ENCODE results near the gene TRIOBP. TPM values are rescaled to one million over a fixed set of nuclear protein-coding genes. Genes with fewer than 3 reads are reported as not detected.

TRIOBP gene
- total RNA-seq, 1 donor from 2014 or later: 156 TPM

DNA sequence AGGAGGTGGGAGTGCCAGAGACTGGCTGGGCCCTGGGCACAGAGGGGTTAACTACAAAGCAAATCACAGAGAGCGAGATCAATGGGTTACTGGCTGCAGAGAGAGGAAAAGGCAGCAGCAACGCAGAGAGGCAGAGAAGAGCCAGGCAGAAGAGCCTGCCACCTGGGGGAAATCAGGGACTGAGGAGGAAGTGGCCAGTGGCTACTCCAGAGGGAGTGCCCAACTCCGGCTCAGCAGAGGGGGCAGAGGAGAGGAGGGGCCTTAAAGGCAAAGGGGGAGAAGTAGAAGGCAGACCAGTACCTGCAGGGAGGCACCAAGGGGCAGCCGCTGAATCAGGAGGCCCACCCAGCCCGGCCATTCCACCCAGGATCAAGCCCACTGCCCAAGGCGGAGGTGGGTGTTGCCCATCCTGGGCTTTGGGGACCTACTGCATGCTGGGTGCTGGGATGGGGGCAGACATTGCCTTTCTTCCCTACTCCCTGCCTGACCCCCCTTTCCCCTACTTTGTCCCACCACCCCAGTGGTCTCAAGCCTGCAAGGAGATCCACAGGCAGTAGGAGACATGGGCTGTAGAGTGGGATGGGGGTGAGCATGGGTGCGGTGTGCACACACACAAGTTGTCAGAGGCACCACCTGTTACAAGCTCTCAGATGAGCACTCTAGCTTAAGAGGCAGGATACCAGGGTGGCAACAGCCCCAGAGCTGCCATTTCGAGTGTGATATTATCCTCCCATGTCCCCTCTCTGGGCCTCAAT lies 125.4 kb downstream of the TRIOBP start:
- DNase-seq (ENCODE audit: low read depth in 2 of 2): no peak

GRCh38 chr22:37823134-37823985 lies 126.5 kb downstream of the TRIOBP start, which contains the start of gene GALR3:
Gene GALR3 (plus strand): TSS chr22:37823382. CDS start chr22:37823407, 25 bp downstream.
- no peak for DNase-seq (ENCODE audit: low read depth in 2 of 2)

DNA sequence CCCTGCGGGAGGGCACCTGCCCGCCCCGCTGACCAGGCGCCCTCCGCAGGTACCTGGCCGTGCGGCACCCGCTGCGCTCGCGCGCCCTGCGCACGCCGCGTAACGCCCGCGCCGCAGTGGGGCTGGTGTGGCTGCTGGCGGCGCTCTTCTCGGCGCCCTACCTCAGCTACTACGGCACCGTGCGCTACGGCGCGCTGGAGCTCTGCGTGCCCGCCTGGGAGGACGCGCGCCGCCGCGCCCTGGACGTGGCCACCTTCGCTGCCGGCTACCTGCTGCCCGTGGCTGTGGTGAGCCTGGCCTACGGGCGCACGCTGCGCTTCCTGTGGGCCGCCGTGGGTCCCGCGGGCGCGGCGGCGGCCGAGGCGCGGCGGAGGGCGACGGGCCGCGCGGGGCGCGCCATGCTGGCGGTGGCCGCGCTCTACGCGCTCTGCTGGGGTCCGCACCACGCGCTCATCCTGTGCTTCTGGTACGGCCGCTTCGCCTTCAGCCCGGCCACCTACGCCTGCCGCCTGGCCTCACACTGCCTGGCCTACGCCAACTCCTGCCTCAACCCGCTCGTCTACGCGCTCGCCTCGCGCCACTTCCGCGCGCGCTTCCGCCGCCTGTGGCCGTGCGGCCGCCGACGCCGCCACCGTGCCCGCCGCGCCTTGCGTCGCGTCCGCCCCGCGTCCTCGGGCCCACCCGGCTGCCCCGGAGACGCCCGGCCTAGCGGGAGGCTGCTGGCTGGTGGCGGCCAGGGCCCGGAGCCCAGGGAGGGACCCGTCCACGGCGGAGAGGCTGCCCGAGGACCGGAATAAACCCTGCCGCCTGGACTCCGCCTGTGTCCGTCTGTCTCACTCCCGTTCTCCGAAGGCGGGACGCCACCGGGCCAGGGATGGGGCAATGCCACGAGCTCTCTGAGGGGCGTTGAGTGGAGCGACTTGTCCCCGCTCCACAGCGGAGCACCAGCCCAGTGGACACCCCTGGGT lies 128.1 kb downstream of the TRIOBP start:
- DNase-seq (ENCODE audit: low read depth in 2 of 2): peak; percentile 62 to 79

Other genes with a start within 250 kb of the TRIOBP start
- gene MFNG, start 210.7 kb upstream of the TRIOBP start, total RNA-seq: 89.8 and 137 TPM in 2 replicates
- gene CARD10, start 177.6 kb upstream of the TRIOBP start, total RNA-seq: 36.2 and 57.1 TPM in 2 replicates
- 7.8 and 7.9 TPM in 2 replicates for gene CDC42EP1, start 136.6 kb upstream of the TRIOBP start, total RNA-seq
- not detected in 2 replicates for gene LGALS2, start 117.0 kb upstream of the TRIOBP start, total RNA-seq
- gene GGA1, start 88.2 kb upstream of the TRIOBP start, total RNA-seq: 29.2 and 85.3 TPM in 2 replicates
- 0.40 and 0.87 TPM in 2 replicates for gene SH3BP1, start 57.4 kb upstream of the TRIOBP start, total RNA-seq
- 5.0 and 6.7 TPM in 2 replicates for gene PDXP, start 38.3 kb upstream of the TRIOBP start, total RNA-seq
- gene LGALS1, start 21.4 kb upstream of the TRIOBP start, total RNA-seq: 2,589 and 6,877 TPM in 2 replicates
- gene NOL12, start 10.7 kb upstream of the TRIOBP start, total RNA-seq: 13.5 and 18.1 TPM in 2 replicates
- 11.9 and 19.8 TPM in 2 replicates for gene GCAT, start 110.9 kb downstream of the TRIOBP start, total RNA-seq
- gene GALR3, start 126.3 kb downstream of the TRIOBP start, total RNA-seq: not detected in 2 replicates
- 15.9 and 18.8 TPM in 2 replicates for gene ANKRD54, start 147.3 kb downstream of the TRIOBP start, total RNA-seq
- gene EIF3L, start 152.4 kb downstream of the TRIOBP start, total RNA-seq: 293 and 344 TPM in 2 replicates
- gene MICALL1, start 209.2 kb downstream of the TRIOBP start, total RNA-seq: 20.7 and 30.2 TPM in 2 replicates

Measured in lung microvascular endothelial cell (primary cell).